ENCODE measurements around the gene CD300LD. TPM values are rescaled to one million over a fixed set of nuclear protein-coding genes. Genes with fewer than 3 reads are reported as not detected.
A peak's percentile ranks its signal among the peaks of the same experiment; 100 is the strongest.

CD300LD gene
- total RNA-seq, 6 donors from 2014 or later = not detected

DNA sequence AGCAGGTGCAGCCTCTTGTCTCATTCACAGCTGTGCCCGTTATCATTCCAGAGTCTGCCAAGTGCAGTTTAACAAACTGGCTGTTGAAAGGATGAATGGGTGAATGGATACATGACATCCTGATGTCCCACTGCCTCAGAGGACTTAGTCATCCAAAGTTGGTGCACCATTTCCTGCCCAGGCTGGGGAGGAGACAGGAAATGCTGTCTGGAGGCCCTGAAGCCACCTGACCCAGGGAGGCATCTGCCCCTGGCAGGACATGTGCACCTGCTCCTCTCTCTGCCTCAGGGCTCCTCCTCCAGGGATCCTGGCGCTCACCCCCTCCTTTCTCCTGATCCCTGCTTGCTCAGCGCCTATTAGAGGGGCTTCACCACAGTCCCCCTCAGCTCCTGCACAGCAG lies 44.3 kb downstream of the CD300LD start:
- TF ChIP-seq EP300 (IDR thresholded peaks at IDR 0.05) (no peak), POLR2A (IDR thresholded peaks at IDR 0.05) (no peak), POLR2AphosphoS5 (IDR thresholded peaks at IDR 0.05) (no peak)
- TF ChIP-seq, protein P1, sequence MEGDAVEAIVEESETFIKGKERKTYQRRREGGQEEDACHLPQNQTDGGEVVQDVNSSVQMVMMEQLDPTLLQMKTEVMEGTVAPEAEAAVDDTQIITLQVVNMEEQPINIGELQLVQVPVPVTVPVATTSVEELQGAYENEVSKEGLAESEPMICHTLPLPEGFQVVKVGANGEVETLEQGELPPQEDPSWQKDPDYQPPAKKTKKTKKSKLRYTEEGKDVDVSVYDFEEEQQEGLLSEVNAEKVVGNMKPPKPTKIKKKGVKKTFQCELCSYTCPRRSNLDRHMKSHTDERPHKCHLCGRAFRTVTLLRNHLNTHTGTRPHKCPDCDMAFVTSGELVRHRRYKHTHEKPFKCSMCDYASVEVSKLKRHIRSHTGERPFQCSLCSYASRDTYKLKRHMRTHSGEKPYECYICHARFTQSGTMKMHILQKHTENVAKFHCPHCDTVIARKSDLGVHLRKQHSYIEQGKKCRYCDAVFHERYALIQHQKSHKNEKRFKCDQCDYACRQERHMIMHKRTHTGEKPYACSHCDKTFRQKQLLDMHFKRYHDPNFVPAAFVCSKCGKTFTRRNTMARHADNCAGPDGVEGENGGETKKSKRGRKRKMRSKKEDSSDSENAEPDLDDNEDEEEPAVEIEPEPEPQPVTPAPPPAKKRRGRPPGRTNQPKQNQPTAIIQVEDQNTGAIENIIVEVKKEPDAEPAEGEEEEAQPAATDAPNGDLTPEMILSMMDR (IDR thresholded peaks at IDR 0.05) = no peak
- Histone ChIP-seq H3K36me3 (no peaks in the 10 kb centered on the region), H3K27me3 (no peaks in the 10 kb centered on the region), H3K9me3 (no peaks in the 10 kb centered on the region), H3K4me1 (no peaks in the 10 kb centered on the region), H3K4me3 (no peak overlapping the region), H3K27ac (no peak overlapping the region)
- WGBS, 2 donors = 64 to 73% methylated on average over 3 of the region's 3 CpGs
- DNase-seq (no peak), ATAC-seq (ENCODE audit: low FRiP score in 2 of 2) (no peak)

DNA sequence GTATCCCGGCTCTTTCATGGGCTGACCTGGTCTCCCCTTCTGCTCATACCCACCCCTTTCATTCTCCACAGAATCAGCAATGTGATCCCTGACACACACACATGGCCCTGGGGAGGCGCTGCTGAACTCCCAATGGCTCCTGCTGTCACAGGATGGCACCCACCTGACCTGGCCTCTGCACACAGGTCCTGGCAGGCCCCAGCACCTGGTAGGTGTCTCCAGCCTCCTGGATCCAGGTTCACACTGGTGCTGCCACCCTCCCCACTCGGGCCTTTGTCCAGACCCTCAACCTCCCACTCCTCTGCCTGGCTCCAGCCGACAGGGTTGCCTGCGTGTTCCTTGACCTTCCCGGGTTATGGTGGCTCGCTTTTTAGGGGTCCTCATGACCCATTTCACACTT lies 44.8 kb downstream of the CD300LD start:
- Histone ChIP-seq H3K9me3 (no peaks in the 10 kb centered on the region), H3K4me3 (no peak overlapping the region), H3K27me3 (no peaks in the 10 kb centered on the region), H3K4me1 (no peaks in the 10 kb centered on the region), H3K36me3 (no peaks in the 10 kb centered on the region), H3K27ac (no peak overlapping the region)
- DNase-seq (no peak), ATAC-seq (ENCODE audit: low FRiP score in 2 of 2) (no peak)
- WGBS, 2 donors = 87% methylated on average over 6 to 7 of the region's 7 CpGs
- no peak for TF ChIP-seq POLR2AphosphoS5 (IDR thresholded peaks at IDR 0.05)
- no peak for TF ChIP-seq POLR2A (IDR thresholded peaks at IDR 0.05)
- TF ChIP-seq, protein P1 (IDR thresholded peaks at IDR 0.05) = no peak
- no peak for TF ChIP-seq EP300 (IDR thresholded peaks at IDR 0.05)

DNA sequence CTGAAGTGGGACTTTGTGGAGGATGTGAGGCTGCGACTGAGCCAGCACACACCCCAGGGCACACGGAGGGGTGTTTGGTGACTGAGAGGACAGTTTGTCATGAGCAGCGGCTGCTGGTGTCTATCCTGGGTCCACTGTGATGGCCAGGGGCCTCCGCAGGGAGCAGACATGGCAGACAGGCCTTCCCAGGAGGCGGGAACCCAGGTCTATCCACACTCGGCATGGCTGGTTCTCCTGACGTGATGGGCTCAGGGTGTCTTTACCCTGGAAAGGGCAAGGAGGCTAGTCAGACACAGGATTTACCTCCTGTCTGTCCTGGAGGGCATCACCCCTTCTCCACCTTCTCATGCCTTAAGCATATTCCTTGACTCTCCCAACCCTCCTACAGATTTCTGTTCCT lies 45.5 kb downstream of the CD300LD start:
- H3K9me3 ChIP-seq = no peaks in the 10 kb centered on the region
- H3K27me3 ChIP-seq = no peaks in the 10 kb centered on the region
- H3K4me1 ChIP-seq = no peaks in the 10 kb centered on the region
- 81 to 97% methylated on average over 6 to 7 of the region's 7 CpGs for WGBS, 2 donors
- no peak overlapping the region for H3K4me3 ChIP-seq
- no peaks in the 10 kb centered on the region for H3K36me3 ChIP-seq
- ATAC-seq (ENCODE audit: low FRiP score in 2 of 2) (no peak), DNase-seq (no peak)
- TF ChIP-seq POLR2A (IDR thresholded peaks at IDR 0.05) = no peak
- TF ChIP-seq EP300 (IDR thresholded peaks at IDR 0.05) = no peak
- TF ChIP-seq POLR2AphosphoS5 (IDR thresholded peaks at IDR 0.05) = no peak
- TF ChIP-seq, protein P1 (IDR thresholded peaks at IDR 0.05) = no peak
- peak overlapping the region in 1 of 4 donors; percentile 69 for H3K27ac ChIP-seq

DNA sequence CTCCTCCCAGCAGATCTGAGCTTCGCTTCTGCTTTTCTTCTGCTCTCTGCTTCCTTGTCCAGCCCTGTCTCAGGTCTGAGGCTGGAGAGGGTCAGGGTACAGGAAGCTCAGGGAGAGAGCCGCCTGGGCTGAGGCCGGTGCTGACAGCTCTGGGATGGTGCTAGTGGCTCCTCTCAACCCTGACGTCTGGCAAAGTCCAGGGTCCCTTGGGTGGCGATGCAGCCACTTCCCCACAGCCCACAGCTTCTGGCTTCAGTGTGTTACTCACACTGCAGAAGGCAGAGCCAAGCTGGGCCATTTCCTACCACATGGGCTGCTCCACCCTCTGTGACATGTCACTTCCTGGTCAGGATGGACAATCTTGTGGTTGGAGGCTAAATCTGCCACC lies 46.2 kb downstream of the CD300LD start, which contains the start of gene CD300C:
Gene CD300C (minus strand): TSS at position 273 of the 388 bp plus-strand sequence. CDS start 333 bp downstream, outside the sequence.
- Histone ChIP-seq H3K36me3 (no peaks in the 10 kb centered on the region), H3K4me1 (no peaks in the 10 kb centered on the region), H3K27me3 (no peaks in the 10 kb centered on the region), H3K9me3 (no peaks in the 10 kb centered on the region), H3K4me3 (peak within 1 kb of the TSS in 3 of 4 donors; percentile 8 to 39 (median 19)), H3K27ac (peak within 1 kb of the TSS in 3 of 4 donors; percentile 39 to 69 (median 66))
- DNase-seq (peak in 1 of 2 donors; percentile 54), ATAC-seq (ENCODE audit: low FRiP score in 2 of 2) (peak; percentile 38 to 81)
- WGBS, 2 donors = 55 to 59% methylated on average over 5 of the region's 5 CpGs
- TF ChIP-seq POLR2A (IDR thresholded peaks at IDR 0.05) = peak in 1 of 4 donors; percentile 71
- TF ChIP-seq POLR2AphosphoS5 (IDR thresholded peaks at IDR 0.05) = peak in 1 of 2 donors; percentile 31
- no peak for TF ChIP-seq EP300 (IDR thresholded peaks at IDR 0.05)
- TF ChIP-seq, protein P1 (IDR thresholded peaks at IDR 0.05) = no peak

Data from upper lobe of left lung (tissue), 6 donors.